ENCODE measurements around the gene PTRH1. TPM values are rescaled to one million over a fixed set of nuclear protein-coding genes. Genes with fewer than 3 reads are reported as not detected.

Gene PTRH1
- total RNA-seq, 2 donors from 2014 or later = 23.6 to 64.9 TPM

DNA sequence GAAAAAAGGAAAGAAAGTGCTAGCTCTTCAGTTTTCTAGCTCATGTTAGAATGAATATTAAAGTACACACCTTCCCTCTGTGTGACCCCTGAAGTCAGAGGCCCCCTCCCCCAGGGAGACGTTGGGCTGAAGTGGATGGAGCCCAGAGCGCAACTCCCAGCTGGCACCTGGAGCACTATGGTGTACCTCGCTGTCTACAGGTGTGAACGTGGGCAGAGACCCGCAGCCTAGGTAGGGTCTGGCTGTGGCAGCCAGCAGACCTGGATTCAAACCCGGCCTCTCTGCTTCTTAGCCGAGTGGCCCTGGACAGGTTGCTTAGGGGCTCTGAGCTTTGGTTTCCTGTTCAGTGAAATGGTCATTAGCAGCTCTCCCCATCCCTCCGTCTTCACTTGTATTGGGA, 13.3 kb upstream of the PTRH1 start:
- no peak for ATAC-seq
- no peak for DNase-seq
- H3K9me3 ChIP-seq = no peaks in the 10 kb centered on the region
- intact Hi-C loops (cut with DNase I) = no loop called here
- no peaks in the 10 kb centered on the region for H3K36me3 ChIP-seq (replicated peaks in 1 of 2; ENCODE audit: insufficient read depth in 1 of 2, low read depth in 2 of 2)
- WGBS, 2 donors = 83 to 85% methylated on average over 5 to 8 of the region's 8 CpGs
- H3K4me1 ChIP-seq = no peaks in the 10 kb centered on the region
- no peak overlapping the region for H3K27ac ChIP-seq
- TF ChIP-seq POLR2A (IDR thresholded peaks at IDR 0.05) = no peak
- TF ChIP-seq, protein P1, sequence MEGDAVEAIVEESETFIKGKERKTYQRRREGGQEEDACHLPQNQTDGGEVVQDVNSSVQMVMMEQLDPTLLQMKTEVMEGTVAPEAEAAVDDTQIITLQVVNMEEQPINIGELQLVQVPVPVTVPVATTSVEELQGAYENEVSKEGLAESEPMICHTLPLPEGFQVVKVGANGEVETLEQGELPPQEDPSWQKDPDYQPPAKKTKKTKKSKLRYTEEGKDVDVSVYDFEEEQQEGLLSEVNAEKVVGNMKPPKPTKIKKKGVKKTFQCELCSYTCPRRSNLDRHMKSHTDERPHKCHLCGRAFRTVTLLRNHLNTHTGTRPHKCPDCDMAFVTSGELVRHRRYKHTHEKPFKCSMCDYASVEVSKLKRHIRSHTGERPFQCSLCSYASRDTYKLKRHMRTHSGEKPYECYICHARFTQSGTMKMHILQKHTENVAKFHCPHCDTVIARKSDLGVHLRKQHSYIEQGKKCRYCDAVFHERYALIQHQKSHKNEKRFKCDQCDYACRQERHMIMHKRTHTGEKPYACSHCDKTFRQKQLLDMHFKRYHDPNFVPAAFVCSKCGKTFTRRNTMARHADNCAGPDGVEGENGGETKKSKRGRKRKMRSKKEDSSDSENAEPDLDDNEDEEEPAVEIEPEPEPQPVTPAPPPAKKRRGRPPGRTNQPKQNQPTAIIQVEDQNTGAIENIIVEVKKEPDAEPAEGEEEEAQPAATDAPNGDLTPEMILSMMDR (IDR thresholded peaks at IDR 0.05) = no peak
- no peak overlapping the region for H3K4me3 ChIP-seq
- no peaks in the 10 kb centered on the region for H3K27me3 ChIP-seq

- Histone ChIP-seq H3K9me3 (no peaks in the 10 kb centered on the region), H3K4me3 (no peak overlapping the region), H3K27me3 (no peaks in the 10 kb centered on the region), H3K36me3 (replicated peaks in 1 of 2; ENCODE audit: insufficient read depth in 1 of 2, low read depth in 2 of 2) (no peaks in the 10 kb centered on the region), H3K4me1 (no peaks in the 10 kb centered on the region), H3K27ac (no peak overlapping the region)
- ATAC-seq = no peak
- intact Hi-C loops (cut with DNase I) = no loop called here
- 80 to 85% methylated on average over 2 to 8 of the region's 8 CpGs for WGBS, 2 donors
- TF ChIP-seq, protein P1 (IDR thresholded peaks at IDR 0.05) = no peak
- no peak for TF ChIP-seq POLR2A (IDR thresholded peaks at IDR 0.05)
- DNase-seq = no peak
These were observed 11.4 kb upstream of the PTRH1 start for GRCh38 chr9:127726871-127727270.

GRCh38 chr9:127724012-127724411, 8.5 kb upstream of the PTRH1 start:
- no peak overlapping the region for H3K4me3 ChIP-seq
- ATAC-seq (no peak), DNase-seq (no peak)
- TF ChIP-seq POLR2A (IDR thresholded peaks at IDR 0.05) = no peak
- TF ChIP-seq, protein P1 (IDR thresholded peaks at IDR 0.05) = no peak
- H3K36me3 ChIP-seq (replicated peaks in 1 of 2; ENCODE audit: insufficient read depth in 1 of 2, low read depth in 2 of 2) = no peaks in the 10 kb centered on the region
- no peaks in the 10 kb centered on the region for H3K9me3 ChIP-seq
- 62 to 73% methylated on average over 11 to 22 of the region's 23 CpGs for WGBS, 2 donors
- intact Hi-C loops (cut with DNase I) = no loop called here
- H3K27me3 ChIP-seq = no peaks in the 10 kb centered on the region
- H3K27ac ChIP-seq = no peak overlapping the region
- H3K4me1 ChIP-seq = no peaks in the 10 kb centered on the region

DNA sequence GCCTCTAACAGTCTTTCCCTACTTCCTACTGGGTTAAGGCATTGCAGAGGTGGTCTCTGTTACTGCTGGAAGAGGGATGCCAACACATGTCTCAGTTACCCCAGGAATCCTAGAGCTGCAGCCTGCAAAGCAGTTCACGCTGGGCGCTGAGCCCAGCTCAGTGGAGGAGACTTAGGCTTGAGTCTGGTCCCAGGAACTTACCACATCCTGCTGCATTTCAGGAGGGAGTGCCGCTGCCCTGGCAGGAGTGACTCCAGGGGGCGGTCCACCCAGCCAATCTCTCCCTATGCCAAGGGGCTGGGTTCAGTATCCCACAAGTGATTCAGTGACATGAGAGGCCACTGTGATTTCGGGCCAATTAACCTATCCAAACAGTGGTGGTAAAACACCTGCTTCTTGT, 8.0 kb upstream of the PTRH1 start:
- DNase-seq = no peak
- Histone ChIP-seq H3K36me3 (replicated peaks in 1 of 2; ENCODE audit: insufficient read depth in 1 of 2, low read depth in 2 of 2) (no peaks in the 10 kb centered on the region), H3K27me3 (no peaks in the 10 kb centered on the region), H3K4me1 (no peaks in the 10 kb centered on the region), H3K27ac (no peak overlapping the region), H3K4me3 (no peak overlapping the region), H3K9me3 (no peaks in the 10 kb centered on the region)
- ATAC-seq = no peak
- intact Hi-C loops (cut with DNase I) = no loop called here
- TF ChIP-seq POLR2A (IDR thresholded peaks at IDR 0.05) = no peak
- TF ChIP-seq, protein P1 (IDR thresholded peaks at IDR 0.05) = no peak
- WGBS, 2 donors = 89% methylated on average over 3 to 5 of the region's 5 CpGs

- Histone ChIP-seq H3K27me3 (no peaks in the 10 kb centered on the region), H3K27ac (no peak overlapping the region), H3K36me3 (replicated peaks in 1 of 2; ENCODE audit: insufficient read depth in 1 of 2, low read depth in 2 of 2) (no peaks in the 10 kb centered on the region), H3K4me1 (no peaks in the 10 kb centered on the region), H3K4me3 (no peak overlapping the region), H3K9me3 (no peaks in the 10 kb centered on the region)
- ATAC-seq (no peak), DNase-seq (no peak)
- no peak for TF ChIP-seq POLR2A (IDR thresholded peaks at IDR 0.05)
- TF ChIP-seq, protein P1 (IDR thresholded peaks at IDR 0.05) = no peak
- whole genome bisulfite sequencing, 2 donors = 95 to 96% methylated on average over 13 of the region's 13 CpGs
- intact Hi-C loops (cut with DNase I) = no loop called here
These were observed 7.5 kb upstream of the PTRH1 start for GRCh38 chr9:127723013-127723412.

Data from body of pancreas (tissue), 4 donors.